ENCODE measurements around the gene ENTPD8.
A peak's percentile ranks its signal among the peaks of the same experiment; 100 is the strongest.

The ENTPD8 gene, protein sequence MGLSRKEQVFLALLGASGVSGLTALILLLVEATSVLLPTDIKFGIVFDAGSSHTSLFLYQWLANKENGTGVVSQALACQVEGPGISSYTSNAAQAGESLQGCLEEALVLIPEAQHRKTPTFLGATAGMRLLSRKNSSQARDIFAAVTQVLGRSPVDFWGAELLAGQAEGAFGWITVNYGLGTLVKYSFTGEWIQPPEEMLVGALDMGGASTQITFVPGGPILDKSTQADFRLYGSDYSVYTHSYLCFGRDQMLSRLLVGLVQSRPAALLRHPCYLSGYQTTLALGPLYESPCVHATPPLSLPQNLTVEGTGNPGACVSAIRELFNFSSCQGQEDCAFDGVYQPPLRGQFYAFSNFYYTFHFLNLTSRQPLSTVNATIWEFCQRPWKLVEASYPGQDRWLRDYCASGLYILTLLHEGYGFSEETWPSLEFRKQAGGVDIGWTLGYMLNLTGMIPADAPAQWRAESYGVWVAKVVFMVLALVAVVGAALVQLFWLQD

DNA sequence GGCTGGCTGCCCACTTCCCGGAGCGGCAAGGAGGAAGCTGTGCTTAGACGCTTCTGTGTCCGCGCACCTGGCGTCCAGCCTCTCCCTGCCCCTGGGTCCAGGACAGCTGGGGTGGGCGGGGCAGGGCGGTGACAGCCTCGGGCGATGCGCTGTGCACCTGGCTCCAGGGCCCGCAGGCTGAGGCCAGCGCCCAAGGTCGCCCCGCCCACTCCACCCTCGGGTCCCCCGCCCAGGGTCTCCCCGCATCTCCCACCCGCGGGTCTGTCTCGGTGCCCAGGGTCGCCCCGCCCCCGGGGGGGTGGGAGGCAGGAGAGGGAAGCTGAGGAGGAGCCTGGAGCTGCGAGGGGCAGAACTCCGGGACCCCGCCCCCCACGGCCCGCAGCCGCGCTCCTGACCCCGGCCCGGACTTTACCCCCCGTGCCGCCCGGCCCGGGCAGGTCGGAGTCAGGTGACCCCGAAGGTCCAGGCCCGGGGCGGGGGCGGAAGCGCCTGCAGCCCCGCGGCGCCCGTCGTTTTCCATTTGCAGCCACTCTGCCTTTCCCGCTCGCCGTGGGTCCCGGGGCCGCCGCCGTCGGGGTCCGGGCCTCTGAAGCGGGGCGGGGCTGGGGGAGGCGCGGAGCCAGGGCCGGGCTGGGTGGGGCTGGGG is at the start of gene ENTPD8:
ENTPD8 (minus strand) TSS at position 69 of the 646 bp plus-strand sequence. CDS start 3,072 bp downstream, outside the sequence.
- peak within 1 kb of the TSS; percentile 44 for H3K4me3 ChIP-seq (ENCODE audit: low read depth, low read length)
- peak; percentile 66 for DNase-seq (ENCODE audit: low read depth)
- TF ChIP-seq, protein P1, sequence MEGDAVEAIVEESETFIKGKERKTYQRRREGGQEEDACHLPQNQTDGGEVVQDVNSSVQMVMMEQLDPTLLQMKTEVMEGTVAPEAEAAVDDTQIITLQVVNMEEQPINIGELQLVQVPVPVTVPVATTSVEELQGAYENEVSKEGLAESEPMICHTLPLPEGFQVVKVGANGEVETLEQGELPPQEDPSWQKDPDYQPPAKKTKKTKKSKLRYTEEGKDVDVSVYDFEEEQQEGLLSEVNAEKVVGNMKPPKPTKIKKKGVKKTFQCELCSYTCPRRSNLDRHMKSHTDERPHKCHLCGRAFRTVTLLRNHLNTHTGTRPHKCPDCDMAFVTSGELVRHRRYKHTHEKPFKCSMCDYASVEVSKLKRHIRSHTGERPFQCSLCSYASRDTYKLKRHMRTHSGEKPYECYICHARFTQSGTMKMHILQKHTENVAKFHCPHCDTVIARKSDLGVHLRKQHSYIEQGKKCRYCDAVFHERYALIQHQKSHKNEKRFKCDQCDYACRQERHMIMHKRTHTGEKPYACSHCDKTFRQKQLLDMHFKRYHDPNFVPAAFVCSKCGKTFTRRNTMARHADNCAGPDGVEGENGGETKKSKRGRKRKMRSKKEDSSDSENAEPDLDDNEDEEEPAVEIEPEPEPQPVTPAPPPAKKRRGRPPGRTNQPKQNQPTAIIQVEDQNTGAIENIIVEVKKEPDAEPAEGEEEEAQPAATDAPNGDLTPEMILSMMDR (IDR thresholded peaks at IDR 0.05; ENCODE audit: control insufficient read depth, extremely low read depth, insufficient read depth): no peak

DNA sequence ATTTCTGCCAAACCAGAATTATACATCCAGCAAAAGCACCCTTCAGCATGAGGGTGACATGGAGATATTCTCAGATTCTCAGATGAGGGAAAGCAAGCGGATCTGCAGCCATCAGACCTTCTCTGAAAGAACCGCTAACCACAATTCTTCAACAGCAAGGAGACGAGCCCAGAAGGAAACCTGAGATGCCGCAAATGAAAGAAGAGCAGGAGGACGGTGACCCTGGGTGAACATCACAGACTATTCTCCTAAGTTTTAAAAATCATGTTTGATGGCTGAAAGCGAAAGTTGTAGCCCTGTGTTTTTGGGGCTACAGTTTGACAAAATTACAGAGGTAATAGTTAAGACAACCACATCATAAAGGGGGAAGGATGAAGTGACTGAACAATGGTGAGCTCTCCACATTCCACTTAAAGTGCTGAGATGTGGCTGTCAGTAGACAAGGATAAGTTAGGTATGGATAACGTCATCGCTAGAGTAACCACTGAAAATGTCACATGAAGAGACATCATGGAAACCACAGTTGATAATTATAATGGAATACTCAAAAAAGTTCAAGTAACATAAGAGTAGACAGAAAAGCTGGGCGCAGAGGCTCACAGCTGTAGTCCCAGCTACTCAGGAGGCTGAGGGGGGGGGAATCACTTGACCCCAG is 49.5 kb upstream of the ENTPD8 start:
- DNase-seq (ENCODE audit: low read depth): no peak
- TF ChIP-seq, protein P1 (IDR thresholded peaks at IDR 0.05; ENCODE audit: control insufficient read depth, extremely low read depth, insufficient read depth): no peak
- no peak overlapping the region for H3K4me3 ChIP-seq (ENCODE audit: low read depth, low read length)

DNA sequence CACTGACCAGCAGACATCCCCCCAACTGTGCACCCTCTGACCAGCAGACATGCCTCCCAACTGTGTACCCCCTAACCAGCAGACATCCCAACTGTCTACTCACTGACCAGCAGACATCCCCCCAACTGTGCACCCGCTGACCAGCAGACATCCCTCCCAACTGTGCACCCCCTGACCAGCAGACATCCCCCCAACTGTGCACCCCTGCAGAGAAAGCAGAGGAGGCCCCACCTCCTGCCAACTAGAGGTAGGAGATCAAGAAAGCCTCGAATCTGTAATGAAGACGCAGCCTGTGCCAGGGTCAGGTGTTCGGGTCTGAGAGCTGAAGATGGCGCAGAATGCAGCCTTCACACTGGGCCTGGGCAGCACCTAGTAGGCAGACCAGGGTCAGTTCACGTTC is 47.7 kb upstream of the ENTPD8 start:
- no peak for DNase-seq (ENCODE audit: low read depth)
- TF ChIP-seq, protein P1 (IDR thresholded peaks at IDR 0.05; ENCODE audit: control insufficient read depth, extremely low read depth, insufficient read depth): no peak
- H3K4me3 ChIP-seq (ENCODE audit: low read depth, low read length): no peak overlapping the region

DNA sequence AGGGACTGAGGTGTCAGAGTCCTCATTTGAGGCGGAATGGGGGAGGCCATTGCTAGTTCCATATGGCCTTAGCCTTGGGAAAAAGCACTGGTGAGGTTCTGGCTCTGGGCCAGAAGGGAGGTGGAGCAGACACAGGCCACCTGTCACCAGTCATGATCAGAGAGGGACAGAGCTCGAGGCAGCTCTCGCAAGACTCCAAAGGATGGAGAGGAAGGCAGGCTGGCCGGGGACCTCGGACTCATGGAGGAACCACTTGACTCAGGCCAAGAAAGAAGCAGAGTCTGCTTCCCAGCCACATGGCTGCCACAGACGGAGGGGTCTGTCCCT is 47.1 kb upstream of the ENTPD8 start:
- no peak for DNase-seq (ENCODE audit: low read depth)
- peak overlapping the region; percentile 35 for H3K4me3 ChIP-seq (ENCODE audit: low read depth, low read length)
- TF ChIP-seq, protein P1 (IDR thresholded peaks at IDR 0.05; ENCODE audit: control insufficient read depth, extremely low read depth, insufficient read depth): no peak

DNA sequence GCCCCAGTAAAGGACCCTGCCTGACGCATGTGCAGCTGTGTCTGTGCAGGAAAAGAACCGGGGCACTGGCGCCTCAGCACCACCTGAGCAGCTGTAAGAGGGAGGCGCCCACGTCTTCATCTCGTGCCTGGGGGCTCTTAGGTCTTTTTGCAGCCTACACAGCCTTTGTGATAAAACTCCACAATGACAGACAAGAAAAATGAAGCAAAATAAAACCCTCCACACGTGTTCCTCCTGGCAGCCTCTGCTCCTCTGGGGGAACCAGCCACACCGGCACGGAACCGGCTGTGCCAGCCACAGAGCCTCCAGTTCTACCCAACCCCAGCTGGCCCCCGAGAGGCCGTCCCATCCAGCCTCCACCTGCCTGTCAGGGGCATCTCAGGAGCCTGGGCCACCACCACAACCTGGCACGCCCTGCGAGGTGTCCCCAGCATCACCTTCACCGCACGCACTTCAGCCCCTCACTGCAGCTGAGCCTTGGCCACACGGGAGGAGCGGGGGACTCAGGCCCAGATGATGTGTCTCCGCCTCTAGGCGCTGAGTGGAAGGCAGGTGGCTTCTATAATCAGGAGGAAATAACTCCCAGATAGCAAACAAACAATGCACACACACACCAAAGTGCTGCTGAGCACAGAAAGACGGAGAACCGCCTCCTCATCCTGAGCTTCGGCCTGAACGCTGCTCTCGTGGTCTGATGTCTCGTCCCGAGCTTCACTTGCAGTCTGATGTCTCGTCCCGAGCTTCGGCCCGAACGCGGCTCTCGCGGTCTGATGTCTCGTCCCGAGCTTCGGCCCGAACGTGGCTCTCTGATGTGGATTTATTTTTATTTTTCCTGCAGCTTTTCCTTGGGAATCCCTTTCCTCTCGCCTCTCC is 46.5 kb upstream of the ENTPD8 start:
- H3K4me3 ChIP-seq (ENCODE audit: low read depth, low read length): peak overlapping the region; percentile 35
- TF ChIP-seq, protein P1 (IDR thresholded peaks at IDR 0.05; ENCODE audit: control insufficient read depth, extremely low read depth, insufficient read depth): no peak
- DNase-seq (ENCODE audit: low read depth): peak; percentile 54
